H9 (cell line): ENCODE measurements around the gene ANKRD53. TPM values are rescaled to one million over a fixed set of nuclear protein-coding genes. Genes with fewer than 3 reads are reported as not detected.

Experiments used
- DNase-seq: peaks from one replicate; pipeline ENCODE4 v3.0.0-alpha.2; 2017
- H2AFZ ChIP-seq: one replicate; pipeline ENCODE4 v1.6.1; 2013; ENCODE audit warnings: mild to moderate bottlenecking, low read length, control low read depth, moderate library complexity
- H2AK5ac ChIP-seq: 2 replicates; pipeline ENCODE4 v1.6.1; 2013; ENCODE audit warnings: low read length, control low read depth, mixed read lengths; ENCODE audit not compliant: insufficient read length
- H2BK120ac ChIP-seq: one replicate; pipeline ENCODE4 v1.6.1; 2013; ENCODE audit warnings: low read depth, mild to moderate bottlenecking, low read length, control low read depth, inconsistent platforms; ENCODE audit not compliant: poor library complexity, severe bottlenecking
- H2BK12ac ChIP-seq: 2 replicates; pipeline ENCODE4 v1.6.1; 2013; ENCODE audit warnings: low read length, control low read depth, mixed read lengths, low read depth; ENCODE audit not compliant: insufficient read length
- H2BK15ac ChIP-seq: 2 replicates; pipeline ENCODE4 v1.6.1; 2013; ENCODE audit warnings: low read depth, low read length, control low read depth
- H2BK20ac ChIP-seq: one replicate; pipeline ENCODE4 v1.6.1; 2013; ENCODE audit warnings: low read depth, mild to moderate bottlenecking, low read length, control low read depth, inconsistent platforms; ENCODE audit not compliant: poor library complexity, severe bottlenecking
- H2BK5ac ChIP-seq: 2 replicates; pipeline ENCODE4 v1.6.1; 2013; ENCODE audit warnings: low read length, control low read depth, mixed read lengths; ENCODE audit not compliant: insufficient read length
- H3K14ac ChIP-seq: 2 replicates; pipeline ENCODE4 v1.6.1; 2013; ENCODE audit warnings: low read length, control low read depth; ENCODE audit not compliant: insufficient read depth
- H3K18ac ChIP-seq: 2 replicates; pipeline ENCODE4 v1.6.1; 2013; ENCODE audit warnings: low read depth, mild to moderate bottlenecking, mixed read lengths, low read length, control low read depth; ENCODE audit not compliant: insufficient read length
- H3K23ac ChIP-seq: 2 replicates; pipeline ENCODE4 v1.6.1; 2013; ENCODE audit warnings: low read length, control low read depth, mixed read lengths, low read depth; ENCODE audit not compliant: insufficient read length
- H3K23me2 ChIP-seq: 2 replicates; pipeline ENCODE4 v1.6.1; 2013; ENCODE audit warnings: low read depth, mild to moderate bottlenecking, mixed read lengths, low read length, control low read depth; ENCODE audit not compliant: insufficient read length, poor library complexity, severe bottlenecking
- H3K27ac ChIP-seq: 2 replicates; pipeline ENCODE4 v1.5.1; 2013; ENCODE audit warnings: low read length, control low read depth, mixed read lengths, low read depth; ENCODE audit not compliant: insufficient read length
- H3K27me3 ChIP-seq: 2 replicates; pipeline ENCODE4 v1.6.1; 2013; ENCODE audit warnings: low read length, control low read depth, inconsistent platforms; ENCODE audit not compliant: insufficient read depth
- H3K4ac ChIP-seq: 2 replicates; pipeline ENCODE4 v1.6.1; 2013; ENCODE audit warnings: low read depth, mild to moderate bottlenecking, control low read depth, inconsistent platforms, low read length, moderate library complexity
- H3K4me1 ChIP-seq: 2 replicates; pipeline ENCODE4 v1.6.1; 2013; ENCODE audit warnings: low read length, control low read depth, inconsistent platforms; ENCODE audit not compliant: insufficient read depth
- H3K4me2 ChIP-seq: 2 replicates; pipeline ENCODE4 v1.6.1; 2013; ENCODE audit warnings: low read length, control low read depth, mixed read lengths; ENCODE audit not compliant: insufficient read length, insufficient read depth
- H3K56ac ChIP-seq: 2 replicates; pipeline ENCODE4 v1.6.1; 2013; ENCODE audit warnings: low read depth, mild to moderate bottlenecking, mixed read lengths, low read length, control low read depth; ENCODE audit not compliant: insufficient read length
- H3K79me1 ChIP-seq: 2 replicates; pipeline ENCODE4 v1.6.1; 2013; ENCODE audit warnings: low read depth, mild to moderate bottlenecking, moderate library complexity, low read length, control low read depth, inconsistent platforms; ENCODE audit not compliant: insufficient read depth, poor library complexity, severe bottlenecking
- H3K79me2 ChIP-seq: 2 replicates; pipeline ENCODE4 v1.6.1; 2013; ENCODE audit warnings: low read length, control low read depth, inconsistent platforms; ENCODE audit not compliant: insufficient read depth
- H3K9ac ChIP-seq: 2 replicates; pipeline ENCODE4 v1.6.1; 2013; ENCODE audit warnings: low read length, control low read depth, mixed read lengths; ENCODE audit not compliant: insufficient read length; ENCODE audit errors: extremely low read depth
- H3K9me3 ChIP-seq: one replicate; pipeline ENCODE4 v1.6.1; 2013; ENCODE audit warnings: low read depth, low read length, inconsistent platforms; ENCODE audit not compliant: control insufficient read depth
- H3T11ph ChIP-seq: one replicate; pipeline ENCODE4 v1.6.1; 2013; ENCODE audit warnings: mild to moderate bottlenecking, low read length, control low read depth, inconsistent platforms
- H4K20me1 ChIP-seq: one replicate; pipeline ENCODE4 v1.6.1; 2013; ENCODE audit not compliant: control insufficient read depth, insufficient read length, insufficient read depth
- H4K5ac ChIP-seq: 2 replicates; pipeline ENCODE4 v1.6.1; 2013; ENCODE audit warnings: low read depth, mild to moderate bottlenecking, mixed read lengths, low read length, control low read depth; ENCODE audit not compliant: insufficient read length
- H4K8ac ChIP-seq: replicated peaks from 2 replicates; pipeline ENCODE4 v1.6.1; 2013; ENCODE audit warnings: low read length, control low read depth, mixed read lengths, low read depth; ENCODE audit not compliant: insufficient read length
- H4K91ac ChIP-seq: 2 replicates; pipeline ENCODE4 v1.6.1; 2013; ENCODE audit warnings: low read depth, mild to moderate bottlenecking, moderate library complexity, mixed read lengths, low read length, control low read depth; ENCODE audit not compliant: insufficient read length
- H3K27ac Mint-ChIP-seq, 3 experiments: 2 replicates in 2 of 3; 3 replicates in 1 of 3; pipeline ENCODE4 v1.8.0; 2020 to 2021; ENCODE audit warnings: mixed read lengths in 3 of 3, mild to moderate bottlenecking in 1 of 3, moderate library complexity in 1 of 3
- H3K27me3 Mint-ChIP-seq: 2 replicates; pipeline ENCODE4 v1.8.0; 2021; ENCODE audit warnings: low read depth, mild to moderate bottlenecking, moderate library complexity, mixed read lengths
- H3K36me3 Mint-ChIP-seq, 3 experiments: 2 replicates in 2 of 3; 3 replicates in 1 of 3; pipeline ENCODE4 v1.8.0; 2020 to 2021; ENCODE audit warnings: low read depth in 3 of 3, mixed read lengths in 3 of 3; ENCODE audit not compliant: insufficient read depth in 1 of 3
- H3K4me1 Mint-ChIP-seq, 2 experiments: 2 replicates each; pipeline ENCODE4 v1.8.0; 2020; ENCODE audit warnings: mixed read lengths in 2 of 2
- H3K4me3 Mint-ChIP-seq, 2 experiments: 2 replicates in 1 of 2; 3 replicates in 1 of 2; pipeline ENCODE4 v1.8.0; 2020 to 2021; ENCODE audit warnings: mild to moderate bottlenecking in 2 of 2, mixed read lengths in 2 of 2, moderate library complexity in 1 of 2
- H3K9me3 Mint-ChIP-seq, 2 experiments: 2 replicates in 1 of 2; 3 replicates in 1 of 2; pipeline ENCODE4 v1.8.0; 2020; ENCODE audit warnings: mild to moderate bottlenecking in 2 of 2, mixed read lengths in 2 of 2, moderate library complexity in 1 of 2
- WGBS: extraction: QIAGEN DNeasy Blood & Tissue Kit; methylation state at CpG from one replicate; pipeline ENCODE4 v1.1.7; 2013; ENCODE audit warnings: missing lambda C conversion rate, low lambda C conversion rate, mixed read lengths; ENCODE audit not compliant: insufficient read length; ENCODE audit errors: extremely low coverage; 5-methylcytosine and 5-hydroxymethylcytosine counted together
- total RNA-seq: library from RNA; stranded (reverse); gene quantifications from 2 replicates; pipeline ENCODE4 v1.2.1, GENCODE V29; 2021
- TF ChIP-seq, protein P1 (sequence below): fragments of 200-600 bp; sonication (generic); conservative IDR thresholded peaks from 3 replicates; pipeline ENCODE4 v1.8.0; 2021; ENCODE audit warnings: antibody characterized with exemption, mild to moderate bottlenecking

The ANKRD53 gene
- total RNA-seq, 1 experiment from 2014 or later = 0.28 TPM

DNA sequence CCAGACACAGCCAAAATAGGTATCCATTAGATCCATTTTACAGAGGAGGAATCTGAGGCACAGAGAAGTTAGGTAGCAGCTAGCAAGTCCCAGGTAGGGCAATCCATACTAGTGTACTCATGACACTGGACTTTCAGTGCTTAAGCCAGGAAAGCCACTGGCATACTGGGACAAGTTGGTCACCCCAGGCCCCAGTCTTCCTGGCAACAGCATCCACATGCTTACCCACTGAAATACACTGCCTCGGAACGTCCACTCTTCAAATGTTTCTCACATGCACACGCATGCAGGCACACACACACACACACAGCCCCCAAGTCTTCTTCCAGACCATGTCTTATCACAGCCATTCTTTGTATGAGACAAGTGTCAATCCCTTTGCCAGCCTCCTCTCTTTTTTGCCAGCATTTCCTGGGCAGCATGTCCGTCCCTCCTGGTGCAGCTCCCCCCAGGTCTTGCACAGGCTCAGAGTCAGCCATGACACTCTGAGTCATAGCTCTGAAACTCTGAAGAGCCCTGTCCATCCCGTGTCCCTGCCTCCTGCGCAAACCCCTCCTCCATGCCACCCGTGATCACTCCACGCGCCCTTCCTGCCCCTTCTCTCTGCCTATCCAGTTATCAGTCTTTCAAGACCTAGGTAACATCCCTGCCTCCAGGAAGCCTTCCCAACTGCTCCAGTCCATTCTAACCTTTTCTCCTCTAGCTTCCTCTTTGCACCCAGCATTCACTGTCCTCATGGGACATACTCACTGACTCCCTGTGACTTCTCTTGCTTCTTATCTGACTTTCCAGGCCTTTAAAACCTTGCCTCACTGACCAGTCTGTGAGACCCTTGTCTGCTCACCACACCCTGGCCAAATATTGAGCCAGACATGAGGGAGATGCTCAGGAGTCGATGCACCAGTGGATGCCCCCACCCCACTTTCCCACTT is 27.1 kb downstream of the ANKRD53 start:
- Histone ChIP-seq H2AK5ac (no peak overlapping the region), H3K79me2 (no peaks in the 10 kb centered on the region), H3K79me1 (no peaks in the 10 kb centered on the region), H3K56ac (no peak overlapping the region), H3K4me2 (no peak overlapping the region), H3K27ac (no peak overlapping the region), H3K23ac (no peak overlapping the region), H3K9ac (no peak overlapping the region), H3T11ph (no peak overlapping the region), H3K27me3 (no peaks in the 10 kb centered on the region), H4K5ac (no peak overlapping the region), H2BK15ac (no peak overlapping the region), H4K91ac (no peak overlapping the region), H3K9me3 (no peaks in the 10 kb centered on the region), H3K4ac (no peak overlapping the region), H3K14ac (no peak overlapping the region), H2BK5ac (no peak overlapping the region), H2AFZ (no peak overlapping the region), H4K8ac (no peak overlapping the region), H3K23me2 (peaks cover 7% of the 10 kb centered on the region), H4K20me1 (no peaks in the 10 kb centered on the region), H2BK12ac (no peak overlapping the region), H3K18ac (no peak overlapping the region), H2BK20ac (no peak overlapping the region), H2BK120ac (no peak overlapping the region), H3K4me1 (peaks cover 8% of the 10 kb centered on the region; the same call in 1 of the 2 replicates)
- H3K27me3 Mint-ChIP-seq = peaks cover 18% of the 10 kb centered on the region
- no peak overlapping the region; a peak in 1 of 5 replicates for H3K4me3 Mint-ChIP-seq
- no peak for DNase-seq
- no peaks in the 10 kb centered on the region for H3K36me3 Mint-ChIP-seq
- peaks cover 15 to 20% of the 10 kb centered on the region in 2 experiments for H3K4me1 Mint-ChIP-seq
- no peak overlapping the region; a peak in 1 of 7 replicates for H3K27ac Mint-ChIP-seq
- TF ChIP-seq, protein P1, sequence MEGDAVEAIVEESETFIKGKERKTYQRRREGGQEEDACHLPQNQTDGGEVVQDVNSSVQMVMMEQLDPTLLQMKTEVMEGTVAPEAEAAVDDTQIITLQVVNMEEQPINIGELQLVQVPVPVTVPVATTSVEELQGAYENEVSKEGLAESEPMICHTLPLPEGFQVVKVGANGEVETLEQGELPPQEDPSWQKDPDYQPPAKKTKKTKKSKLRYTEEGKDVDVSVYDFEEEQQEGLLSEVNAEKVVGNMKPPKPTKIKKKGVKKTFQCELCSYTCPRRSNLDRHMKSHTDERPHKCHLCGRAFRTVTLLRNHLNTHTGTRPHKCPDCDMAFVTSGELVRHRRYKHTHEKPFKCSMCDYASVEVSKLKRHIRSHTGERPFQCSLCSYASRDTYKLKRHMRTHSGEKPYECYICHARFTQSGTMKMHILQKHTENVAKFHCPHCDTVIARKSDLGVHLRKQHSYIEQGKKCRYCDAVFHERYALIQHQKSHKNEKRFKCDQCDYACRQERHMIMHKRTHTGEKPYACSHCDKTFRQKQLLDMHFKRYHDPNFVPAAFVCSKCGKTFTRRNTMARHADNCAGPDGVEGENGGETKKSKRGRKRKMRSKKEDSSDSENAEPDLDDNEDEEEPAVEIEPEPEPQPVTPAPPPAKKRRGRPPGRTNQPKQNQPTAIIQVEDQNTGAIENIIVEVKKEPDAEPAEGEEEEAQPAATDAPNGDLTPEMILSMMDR = no peak
- no peaks in the 10 kb centered on the region for H3K9me3 Mint-ChIP-seq
- no CpG with 5 or more reads among the region's 10 CpGs for WGBS
